Cardiac septum (tissue), 1 donor: ENCODE data around the gene UGT2A3. TPM values are rescaled to one million over a fixed set of nuclear protein-coding genes. Genes with fewer than 3 reads are reported as not detected.
"Not testable (repeated sequence)": the region's sequence is repeated elsewhere in the genome, so short reads cannot be mapped to it uniquely, and the experiment has no call there.

Experiments
- DNase-seq: peaks from one replicate; pipeline ENCODE4 v3.0.0-alpha.2; 2020; ENCODE audit warnings: low spot score
- intact Hi-C: fragments of 100-400 bp; cut with DNase I; formaldehyde crosslinking; loops from one replicate; pipeline ENCODE4 v1.14.0; 2022
- long read RNA-seq: library from polyadenylated mRNA; unstranded; transcript quantifications from one replicate; pipeline ENCODE4 v2.0.0, GENCODE V29; 2021
- total RNA-seq: library from RNA; stranded (reverse); fragmentation: NEBNext Ultra II Directional; extraction: Animal tissue kit (Norgen Biotek cat#: 25700); gene quantifications from one replicate; pipeline ENCODE4 v1.2.1, GENCODE V29; 2021
- donor health status: DM: no; HTN: no; CAD: no.

UGT2A3 gene
- total RNA-seq, result not detected
- long read RNA-seq, result 0 reads

DNA sequence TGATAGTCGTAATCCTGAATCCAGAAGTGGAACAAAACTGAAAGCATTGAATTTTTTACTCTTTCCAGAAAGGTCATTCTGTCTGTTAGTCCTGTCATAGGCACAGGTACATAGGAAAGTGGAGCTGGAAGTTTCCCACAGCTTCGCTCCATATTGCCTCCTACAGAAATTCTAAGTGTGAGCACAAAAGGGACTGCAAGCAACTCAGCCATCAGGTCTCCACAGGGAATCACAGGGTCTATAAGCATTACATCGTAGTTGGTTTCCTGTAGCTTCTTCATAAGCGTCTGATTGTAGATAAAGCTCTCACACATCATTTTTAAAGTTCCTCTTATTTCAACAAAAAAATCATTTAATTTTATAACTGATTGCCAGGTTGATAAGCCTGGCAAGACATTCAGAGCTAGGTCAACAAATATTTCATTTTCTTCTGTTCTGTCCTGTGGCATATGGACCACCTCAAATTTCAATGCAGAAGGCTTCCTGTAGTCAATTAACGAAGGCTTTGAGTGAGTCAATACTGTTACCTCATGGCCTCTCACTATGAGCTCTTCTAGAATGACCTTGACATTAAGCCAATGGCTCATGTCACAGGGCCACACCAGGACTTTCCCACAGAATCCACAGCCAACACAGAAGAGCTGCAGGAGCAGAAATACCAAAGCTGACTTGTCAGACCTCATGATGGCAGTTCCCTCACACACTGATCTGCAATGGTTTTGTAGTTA lies at the start of gene UGT2A3:
Gene UGT2A3, minus strand, starts transcription at position 727 of the 728 bp plus-strand sequence. Its CDS starts 44 bp downstream, at position 683.
- intact Hi-C loops, result no loop called here
- DNase-seq, result no peak

- DNase-seq, result no peak
Observed at GRCh38 chr4:68997040-68997439, 45.4 kb upstream of the UGT2A3 start.

GRCh38 chr4:68995292-68995691 lies 43.7 kb upstream of the UGT2A3 start:
- intact Hi-C loops, result no loop called here

More at GRCh38 chr4:68997040-68997439, 45.4 kb upstream of the UGT2A3 start:
- intact Hi-C loops, result no loop called here

GRCh38 chr4:68987007-68987406 lies 35.4 kb upstream of the UGT2A3 start:
- intact Hi-C loops, result no loop called here
- no peak for DNase-seq

More at GRCh38 chr4:68995292-68995691, 43.7 kb upstream of the UGT2A3 start:
- no peak for DNase-seq

DNA sequence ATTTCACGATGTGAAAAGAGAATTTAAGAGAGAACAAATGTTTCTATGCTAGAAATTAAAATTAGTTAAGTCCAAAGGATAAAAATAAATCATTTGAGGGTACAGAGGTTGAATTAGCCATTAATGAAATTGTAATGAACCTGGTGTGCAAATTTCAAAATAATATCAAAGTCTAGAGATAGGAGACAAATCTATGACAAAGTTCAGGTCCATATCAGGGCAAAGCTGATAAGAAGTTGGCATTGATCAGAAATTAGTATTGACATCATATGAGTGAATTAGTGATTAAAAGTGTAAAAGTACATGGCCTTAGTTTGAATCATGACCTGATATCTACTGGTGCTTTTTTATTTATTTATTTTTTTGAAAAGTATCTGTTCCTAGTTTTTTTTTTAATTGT lies 33.8 kb upstream of the UGT2A3 start:
- intact Hi-C loops, result no loop called here
- no peak for DNase-seq

GRCh38 chr4:68984947-68985346 lies 33.3 kb upstream of the UGT2A3 start:
- no peak for DNase-seq
- intact Hi-C loops, result no loop called here

DNA sequence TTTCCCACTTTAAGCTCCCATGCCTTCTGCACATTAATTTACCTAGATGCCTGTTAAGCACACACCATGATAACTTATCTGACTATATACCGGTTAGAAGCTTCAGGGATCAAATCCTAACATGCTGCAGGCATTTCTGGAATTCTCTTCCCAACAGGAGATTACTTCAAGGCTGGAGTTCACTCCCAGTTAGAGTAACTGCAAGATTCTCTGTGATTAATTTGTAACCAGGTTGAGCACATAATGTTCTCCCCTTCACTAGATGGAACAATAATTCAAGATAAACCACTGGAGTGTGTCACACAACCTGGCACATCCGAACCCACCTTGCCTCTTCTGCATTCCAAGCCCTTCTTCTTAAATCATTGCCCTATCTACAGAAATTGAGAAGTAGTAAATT lies 11.8 kb upstream of the UGT2A3 start:
- intact Hi-C loops, result no loop called here
- no peak for DNase-seq

DNA sequence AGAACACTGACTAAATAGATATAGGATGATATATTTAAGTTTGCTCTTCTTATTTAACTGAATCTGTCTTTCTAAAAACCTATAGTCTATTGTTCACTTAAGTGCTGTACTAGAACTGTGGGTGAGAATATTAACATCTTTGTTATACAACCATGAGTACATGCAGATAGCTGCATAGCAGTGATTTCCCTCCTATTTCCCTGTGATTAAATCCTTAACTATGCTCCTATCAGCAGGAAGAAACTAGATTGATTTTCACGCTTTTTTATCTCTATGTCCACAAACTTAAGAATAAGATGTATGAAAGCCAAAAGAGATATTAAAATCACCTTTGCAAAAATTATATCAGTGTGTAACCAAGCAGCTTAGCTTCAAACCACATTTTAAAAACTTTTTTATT lies 11.3 kb upstream of the UGT2A3 start:
- intact Hi-C loops, result no loop called here
- no peak for DNase-seq

GRCh38 chr4:68960294-68961163 lies 8.9 kb upstream of the UGT2A3 start:
- intact Hi-C loops, result no loop called here
- no peak for DNase-seq

DNA sequence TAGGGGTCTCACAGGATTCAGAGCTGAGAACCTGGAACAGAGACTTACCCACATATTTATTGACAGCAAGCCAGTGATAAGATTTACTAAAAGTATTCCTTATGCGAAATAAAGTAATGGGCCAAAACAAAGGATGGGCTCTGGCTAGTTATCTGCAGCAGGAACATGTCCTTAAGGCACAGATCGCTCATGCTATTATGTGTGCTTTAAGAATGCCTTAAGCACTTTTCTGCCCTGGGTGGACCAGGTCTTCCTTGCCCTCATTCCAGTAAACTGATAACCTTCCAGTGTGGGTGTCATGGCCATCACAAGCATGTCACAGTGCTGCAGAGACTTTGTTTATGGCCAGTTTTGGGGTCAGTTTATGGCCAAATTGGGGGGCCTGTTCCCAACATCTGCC lies 7.5 kb upstream of the UGT2A3 start:
- intact Hi-C loops, result not testable (repeated sequence)

DNA sequence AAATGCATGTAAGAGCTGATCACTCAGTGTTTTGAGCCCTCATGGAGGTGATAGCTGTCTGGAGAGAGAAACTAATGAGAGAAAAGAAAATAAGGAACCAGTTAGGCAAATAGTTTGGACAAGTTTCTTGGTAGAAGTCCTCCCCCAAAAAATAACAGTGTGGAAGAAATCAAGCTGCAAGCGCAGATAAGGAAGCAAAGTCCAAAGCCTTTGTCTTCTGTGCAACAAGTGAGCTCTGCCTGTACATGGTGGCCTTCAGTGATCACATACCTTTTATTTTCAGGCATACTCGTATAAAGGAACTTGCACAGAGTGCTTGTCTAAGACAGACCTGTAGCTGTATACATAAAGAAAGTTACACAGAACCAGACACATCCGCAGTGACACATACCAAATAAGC lies 2.5 kb upstream of the UGT2A3 start:
- intact Hi-C loops, result no loop called here
- DNase-seq, result no peak

More for the DNA sequence above, 7.5 kb upstream of the UGT2A3 start:
- DNase-seq, result not testable (repeated sequence)

DNA sequence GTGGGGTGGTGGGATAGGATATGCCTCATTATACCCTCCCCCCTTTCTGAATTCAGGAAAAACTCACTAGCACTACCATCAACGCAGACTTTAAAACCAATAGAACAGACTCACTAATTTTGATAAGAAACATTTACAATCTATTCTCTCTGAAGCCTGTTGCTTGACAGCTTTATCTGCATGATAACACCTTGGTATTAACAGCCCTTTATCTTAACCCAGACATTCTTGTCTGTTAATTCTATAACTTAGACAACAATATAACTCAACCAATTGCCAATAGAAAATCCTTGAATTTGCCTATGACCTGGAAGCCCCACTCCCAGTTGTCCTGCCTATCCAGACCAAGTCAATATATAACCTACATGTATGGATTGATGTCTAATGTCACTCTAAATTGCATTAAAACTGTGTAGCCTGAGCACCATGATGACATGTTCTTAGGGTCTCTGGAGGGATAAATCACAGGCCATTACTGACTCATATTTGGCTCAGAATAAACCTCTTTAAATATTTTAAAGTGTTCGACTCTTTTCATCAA lies 1.5 kb upstream of the UGT2A3 start:
- no peak for DNase-seq
- intact Hi-C loops, result no loop called here

- no peak for DNase-seq
- intact Hi-C loops, result no loop called here
Observed at GRCh38 chr4:68951806-68952585, 392 bp upstream of the UGT2A3 start.

DNA sequence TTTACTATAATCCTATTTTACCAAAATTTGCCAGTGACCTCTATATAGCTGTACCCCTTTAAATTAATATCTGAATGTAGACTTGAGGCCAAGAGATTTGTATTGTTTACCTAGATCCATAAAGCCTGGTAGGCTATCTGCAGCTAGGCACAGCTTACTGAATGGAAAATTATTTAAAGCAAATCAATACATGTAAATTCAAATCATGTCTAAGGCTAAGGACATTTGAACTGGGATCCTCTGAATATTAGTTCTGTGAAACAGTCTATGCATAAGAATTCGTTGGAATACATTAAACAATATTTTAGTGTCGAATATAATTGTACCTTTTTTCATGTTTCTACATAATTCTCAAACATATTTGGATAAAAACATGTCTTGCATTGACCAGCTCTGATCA lies 1.6 kb downstream of the UGT2A3 start:
- intact Hi-C loops, result no loop called here

GRCh38 chr4:68948985-68949384 lies 2.6 kb downstream of the UGT2A3 start:
- no peak for DNase-seq
- intact Hi-C loops, result no loop called here

More for the DNA sequence above, 1.6 kb downstream of the UGT2A3 start:
- no peak for DNase-seq

GRCh38 chr4:68948044-68948743 lies 3.4 kb downstream of the UGT2A3 start:
- intact Hi-C loops, result no loop called here
- no peak for DNase-seq

DNA sequence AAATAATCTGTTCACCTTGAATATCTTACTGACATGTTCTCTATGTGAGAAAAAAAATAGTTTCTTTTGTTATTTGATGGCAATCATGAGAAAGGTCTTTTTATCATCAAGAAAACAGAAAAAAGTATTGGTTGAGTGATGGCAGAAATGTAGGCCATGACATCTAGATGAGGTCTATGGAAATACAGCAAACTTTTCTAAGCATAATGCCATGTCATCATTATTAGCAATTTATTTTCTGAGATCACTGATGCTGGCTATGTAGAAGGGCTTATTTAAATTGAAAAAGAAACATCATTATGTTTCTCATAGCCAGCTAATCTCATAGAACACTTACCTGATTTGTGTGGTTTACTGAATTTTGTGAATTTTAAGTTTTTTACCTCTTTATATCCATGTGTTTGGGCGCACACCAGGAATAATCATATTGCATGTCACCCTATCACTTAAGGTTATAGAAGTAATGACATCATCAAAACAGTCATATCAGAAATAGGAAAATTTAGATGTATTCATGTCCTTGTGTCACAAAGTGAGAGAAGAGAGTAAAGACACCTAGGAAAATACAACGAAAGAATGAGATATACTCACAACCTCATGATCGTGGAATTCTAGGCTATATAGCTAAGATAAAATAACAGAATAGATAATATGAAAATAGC lies 22.4 kb downstream of the UGT2A3 start:
- intact Hi-C loops, result no loop called here
- no peak for DNase-seq

DNA sequence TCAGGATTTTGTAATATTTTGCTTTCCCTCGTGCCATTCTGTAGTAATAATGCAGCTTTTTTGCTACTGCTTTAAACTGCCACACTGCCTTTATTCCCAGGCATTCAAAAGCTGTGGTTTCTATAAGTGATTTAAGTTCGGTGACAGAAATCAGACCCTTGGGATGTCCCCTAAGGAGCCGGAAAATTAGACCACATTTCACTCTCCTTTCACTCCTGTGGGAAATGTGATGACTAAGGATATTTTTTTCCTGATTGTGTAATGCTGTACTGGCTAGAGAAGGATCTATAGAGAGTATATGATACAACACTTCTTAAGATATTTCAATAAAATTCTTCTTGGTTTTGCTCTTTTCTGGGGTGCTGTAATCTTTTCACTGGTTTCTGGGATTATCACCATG lies 24.4 kb downstream of the UGT2A3 start:
- DNase-seq, result no peak
- intact Hi-C loops, result no loop called here

DNA sequence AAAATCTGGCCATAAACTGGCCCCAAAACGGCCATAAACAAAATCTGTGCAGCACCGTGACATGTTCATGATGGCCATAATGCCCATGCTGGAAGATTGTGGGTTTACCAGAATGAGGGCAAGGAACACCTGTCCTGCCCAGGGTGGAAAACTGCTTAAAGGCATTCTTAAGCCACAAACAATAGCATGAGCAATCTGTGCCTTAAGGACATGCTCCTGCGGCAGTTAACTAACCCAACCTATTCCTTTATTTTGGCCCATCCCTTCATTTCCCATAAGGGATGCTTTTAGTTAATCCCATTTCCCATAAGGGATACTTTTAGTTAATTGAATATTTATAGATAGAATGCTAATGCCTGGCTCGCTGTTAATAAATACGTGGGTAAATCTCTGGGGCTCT lies 29.4 kb downstream of the UGT2A3 start:
- DNase-seq, intact Hi-C loops: not testable (repeated sequence)
